Midbrain (tissue), 1 donor: ENCODE data around the gene GRID2.

ENCODE experiments used
- DNase-seq: peaks from one replicate; lab custom pipeline; 2025; lab: John Stamatoyannopoulos, UW

GRID2 gene

GRCh38 chr4:93407493-93408275 lies 1103.9 kb downstream of the GRID2 start:
- DNase-seq = no peak

DNA sequence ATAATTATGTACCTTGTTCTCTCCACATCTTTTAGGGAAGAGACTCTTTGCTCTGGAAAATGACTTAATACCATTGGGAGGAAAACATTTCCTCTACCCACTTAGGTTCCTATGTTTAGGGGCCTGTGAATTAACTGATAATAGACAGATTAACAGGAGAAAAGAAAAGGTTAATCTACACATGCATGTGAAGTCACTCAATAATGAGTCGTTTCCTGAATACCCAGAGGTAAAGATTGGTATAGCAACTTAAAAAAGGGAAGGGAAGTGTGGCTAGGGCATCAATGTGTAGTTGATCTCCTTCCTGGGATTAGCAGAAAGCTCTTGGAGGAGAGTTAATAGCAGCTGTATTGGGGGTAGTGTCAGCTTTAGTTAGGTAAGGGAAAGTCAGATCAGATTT lies 1105.3 kb downstream of the GRID2 start:
- DNase-seq = no peak

DNA sequence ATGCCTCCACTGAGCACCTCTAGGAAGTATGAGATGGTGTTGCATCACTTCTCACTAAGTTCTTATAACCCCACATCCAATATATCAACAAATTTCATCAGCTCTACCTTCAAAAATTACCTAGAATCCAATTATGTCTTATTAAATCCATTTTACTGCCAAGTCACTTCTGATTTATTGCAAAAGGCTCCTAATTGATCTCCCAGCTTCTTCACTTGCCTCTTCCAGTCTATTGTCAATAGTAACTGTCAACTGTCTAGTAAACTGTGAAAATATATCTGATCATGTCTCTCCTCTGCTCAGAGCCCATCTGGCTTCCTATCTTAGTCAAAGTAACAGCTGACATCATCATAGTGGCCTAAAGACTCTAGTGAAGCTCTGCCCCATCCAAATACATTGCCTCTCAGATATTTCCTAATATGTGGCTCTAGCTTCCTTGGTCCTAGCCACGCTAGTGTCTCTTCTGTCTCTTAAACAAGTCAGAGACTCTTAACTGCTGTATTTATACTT lies 1110.3 kb downstream of the GRID2 start:
- no peak for DNase-seq

- DNase-seq = peak; percentile 32
These were observed 1112.8 kb downstream of the GRID2 start for GRCh38 chr4:93416344-93417128.

DNA sequence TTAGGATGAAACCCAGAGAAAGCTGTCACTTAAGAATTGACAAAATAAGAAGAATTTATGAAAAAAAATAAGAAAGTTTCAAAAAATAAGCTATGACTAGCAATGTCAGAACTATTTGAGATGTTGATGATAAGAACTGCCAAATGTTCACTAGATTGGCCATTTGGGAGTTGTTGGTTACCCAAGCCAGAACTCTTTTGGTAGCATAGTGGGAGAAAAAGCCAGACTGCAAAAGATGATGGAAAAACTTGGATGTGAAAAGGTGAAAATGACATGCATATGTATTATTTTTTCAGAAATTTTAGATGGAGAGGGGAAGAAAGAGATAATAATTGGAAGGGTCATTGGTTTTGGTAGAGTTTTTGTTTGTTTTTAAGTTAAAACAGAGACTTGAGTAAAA lies 1127.6 kb downstream of the GRID2 start:
- DNase-seq = no peak

- DNase-seq = no peak
These were observed 1130.1 kb downstream of the GRID2 start for GRCh38 chr4:93433840-93434239.

DNA sequence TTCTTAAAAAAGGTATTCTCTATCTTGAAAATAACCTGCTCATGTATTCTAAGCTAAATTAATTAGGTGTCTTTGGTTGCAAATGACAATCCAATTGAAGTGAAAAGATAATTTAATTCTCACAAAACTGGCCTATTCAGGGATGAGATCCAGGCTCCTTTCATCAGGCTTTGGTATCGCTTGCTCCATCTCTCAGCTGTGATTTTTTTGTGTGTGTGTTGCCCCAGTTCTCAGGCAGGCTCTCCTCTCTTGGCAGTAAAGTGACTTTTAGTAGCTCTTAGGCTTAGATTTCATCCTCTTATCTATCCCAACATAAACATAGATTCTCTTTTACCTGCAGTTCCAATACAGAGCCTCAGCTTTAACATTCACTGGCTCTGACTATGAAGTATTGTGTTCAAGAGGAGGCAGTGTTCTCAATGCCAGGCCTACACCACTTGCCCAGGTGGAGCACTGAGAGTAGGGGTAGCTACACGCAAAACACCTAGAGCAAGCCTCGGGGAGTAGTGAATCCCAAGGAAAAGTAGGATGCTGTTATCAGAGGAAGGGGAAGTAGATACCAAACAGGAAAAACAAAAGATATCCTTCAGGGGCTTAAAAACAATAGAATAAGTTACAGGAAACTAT lies 1132.3 kb downstream of the GRID2 start:
- no peak for DNase-seq

DNA sequence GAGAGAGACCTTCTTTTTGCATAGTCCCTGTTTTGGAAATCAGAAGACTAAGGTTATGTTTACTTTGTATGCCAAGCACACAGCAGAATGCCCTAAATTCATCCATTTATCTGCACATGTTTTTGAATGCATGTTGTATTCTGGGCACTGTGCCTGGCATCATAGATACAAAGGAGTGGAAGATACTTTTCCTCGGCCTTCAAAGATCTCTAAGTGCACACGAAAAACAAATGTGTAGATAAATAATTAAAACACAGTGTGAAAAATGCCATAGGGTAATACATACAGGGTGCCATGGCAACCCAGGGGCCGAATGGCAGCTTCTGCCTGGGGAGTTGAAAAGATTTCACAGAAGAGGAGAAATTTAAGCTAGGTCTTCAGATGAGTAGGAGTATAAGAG lies 1134.2 kb downstream of the GRID2 start:
- no peak for DNase-seq

GRCh38 chr4:93444860-93445259 lies 1141.1 kb downstream of the GRID2 start:
- no peak for DNase-seq

DNA sequence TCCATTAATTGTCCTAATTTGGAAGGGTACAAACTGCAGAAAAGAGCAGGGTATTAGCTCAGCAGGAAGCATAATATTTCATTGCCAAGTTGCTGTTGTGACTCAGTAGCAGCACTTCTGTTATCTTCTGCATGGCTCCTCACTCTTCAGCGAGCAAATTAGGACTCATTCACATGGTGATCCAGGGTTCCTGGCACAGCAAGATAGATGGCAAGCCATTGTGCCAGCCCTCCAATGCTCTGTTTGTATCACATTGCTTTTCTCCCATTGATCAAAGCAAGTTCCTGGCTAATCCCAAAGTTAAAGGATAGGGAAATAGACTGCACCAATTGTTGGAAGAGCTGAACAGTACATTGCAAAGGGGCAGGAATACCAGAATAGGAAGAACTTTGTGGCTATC lies 1142.3 kb downstream of the GRID2 start:
- no peak for DNase-seq

DNA sequence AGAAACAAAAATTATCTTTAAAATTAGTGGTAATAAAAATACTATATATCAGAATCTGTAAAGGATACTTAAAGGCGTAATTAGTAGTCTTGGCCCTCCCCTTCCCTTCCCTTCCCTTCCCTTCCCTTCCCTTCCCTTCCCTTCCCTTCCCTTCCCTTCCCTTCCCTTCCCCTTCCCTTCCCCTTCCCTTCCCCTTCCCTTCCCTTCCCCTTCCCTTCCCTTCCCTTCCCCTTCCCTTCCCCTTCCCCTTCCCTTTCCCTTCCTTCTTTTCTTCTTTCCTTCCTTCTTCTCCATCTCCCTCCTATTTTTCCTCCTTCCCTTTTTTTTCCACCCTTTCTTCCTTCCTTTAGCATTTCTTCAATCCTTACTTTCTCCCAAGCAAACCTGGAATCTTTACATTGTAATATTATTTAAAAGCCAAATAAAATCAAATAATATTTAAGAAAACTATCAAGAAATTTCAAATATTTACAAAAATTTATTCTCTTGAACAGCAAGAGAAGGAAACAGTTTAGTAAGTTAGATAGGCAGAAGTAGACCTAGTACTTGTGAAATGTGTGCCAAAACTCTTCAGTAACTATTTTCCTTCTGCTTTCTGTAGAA lies 1145.0 kb downstream of the GRID2 start:
- DNase-seq = no peak

DNA sequence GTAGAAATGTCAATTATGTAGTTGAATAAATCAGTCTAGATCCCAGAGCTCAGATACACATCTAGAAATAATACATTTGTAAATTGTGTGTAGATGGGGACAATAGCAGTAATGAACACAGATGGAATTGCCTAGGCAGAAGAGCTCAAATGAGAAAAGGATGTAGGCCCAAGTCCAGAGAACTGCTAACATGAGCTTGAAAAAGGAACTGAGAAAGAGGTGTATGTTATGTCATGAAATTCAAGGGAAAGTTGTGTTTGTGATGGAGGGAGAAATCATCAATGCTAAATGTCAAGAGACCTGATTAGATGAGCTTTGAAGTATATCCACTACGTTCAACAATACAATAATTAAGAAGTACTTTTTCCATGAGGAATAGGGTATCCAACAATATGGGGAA lies 1148.2 kb downstream of the GRID2 start:
- no peak for DNase-seq

DNA sequence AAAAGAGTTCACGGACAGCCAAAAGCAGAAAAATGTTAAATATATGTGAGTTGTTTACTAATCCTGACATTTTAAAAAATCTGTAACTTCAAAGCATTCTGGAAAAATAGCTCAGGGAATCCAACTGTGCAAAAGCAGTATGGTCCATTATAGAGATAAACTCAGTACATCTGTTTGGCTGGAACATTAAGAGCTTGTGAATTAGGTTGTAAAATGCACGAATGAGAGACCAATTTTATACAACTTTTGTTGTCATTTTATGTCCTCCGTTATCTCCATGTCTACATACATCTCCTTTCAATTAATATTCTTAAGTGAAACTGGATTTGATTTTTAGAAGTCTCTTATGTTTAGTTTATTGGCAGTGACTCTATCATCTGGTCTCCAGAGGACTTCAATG lies 1157.8 kb downstream of the GRID2 start:
- no peak for DNase-seq

DNA sequence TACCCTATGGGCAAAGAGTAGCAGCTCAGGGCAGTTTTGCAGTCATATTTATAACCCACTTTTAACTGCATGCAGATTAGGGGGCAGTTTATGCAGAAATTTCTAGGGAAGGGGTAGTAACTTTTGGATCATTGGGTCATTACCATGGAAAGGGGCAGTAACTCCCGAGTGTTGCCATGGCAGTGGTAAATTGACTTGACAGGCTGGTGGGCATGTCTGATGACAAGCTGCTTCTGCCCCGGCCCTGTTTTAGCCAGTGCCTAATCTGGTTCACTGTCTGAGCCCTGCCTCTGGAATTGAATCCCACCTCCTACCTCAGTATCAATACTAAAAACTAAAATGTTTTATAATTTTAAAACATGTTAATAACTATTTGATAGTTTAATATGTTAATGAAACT lies 1162.7 kb downstream of the GRID2 start:
- DNase-seq = no peak

DNA sequence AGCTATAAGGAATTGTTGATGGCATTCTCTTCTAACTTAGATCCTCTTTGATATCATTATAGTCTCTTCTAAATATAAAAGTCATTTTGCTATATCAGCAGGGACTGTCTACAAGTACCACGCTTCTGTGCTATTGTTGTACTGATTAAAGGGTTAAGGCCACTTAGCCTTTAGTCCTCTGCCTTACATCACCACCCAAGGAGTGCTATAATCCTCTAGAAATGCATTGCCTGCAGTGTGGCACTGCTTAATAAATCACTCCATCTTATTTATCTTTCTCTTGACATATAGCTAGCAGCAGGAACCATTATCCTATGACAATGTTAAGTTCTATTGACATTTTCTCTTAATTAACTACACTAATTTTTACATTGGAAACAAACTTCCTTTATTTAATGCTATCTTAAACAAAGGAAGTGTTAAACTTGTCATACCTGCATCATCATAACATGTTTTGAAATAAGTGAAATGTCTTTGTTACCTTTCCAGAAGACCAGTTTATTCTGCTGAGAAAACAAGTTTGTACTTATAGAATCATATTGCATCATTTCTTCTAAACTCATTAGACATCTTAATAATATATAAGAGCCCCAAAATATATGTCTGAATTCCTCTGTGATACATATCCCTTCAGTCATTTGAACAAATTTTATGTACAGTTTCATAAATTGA lies 1163.9 kb downstream of the GRID2 start:
- DNase-seq = no peak

DNA sequence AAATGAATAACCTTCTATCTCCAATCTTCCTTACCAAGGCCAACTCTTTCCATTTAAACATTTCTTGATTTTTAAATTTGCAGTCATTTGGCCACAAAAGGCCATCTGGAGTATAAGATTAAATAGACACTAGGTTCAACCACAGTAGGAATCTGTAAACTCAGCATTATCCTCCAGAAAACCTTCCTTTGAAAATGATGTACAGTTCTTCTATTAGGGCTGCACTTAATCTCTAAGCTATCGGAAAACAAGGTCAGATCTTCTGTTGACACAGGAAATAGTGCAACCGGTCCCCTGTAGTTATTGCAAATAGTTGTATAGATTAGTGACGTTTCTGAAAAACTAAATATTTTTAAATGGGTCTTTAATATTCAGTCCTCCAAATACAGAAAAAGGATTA lies 1165.8 kb downstream of the GRID2 start:
- no peak for DNase-seq

DNA sequence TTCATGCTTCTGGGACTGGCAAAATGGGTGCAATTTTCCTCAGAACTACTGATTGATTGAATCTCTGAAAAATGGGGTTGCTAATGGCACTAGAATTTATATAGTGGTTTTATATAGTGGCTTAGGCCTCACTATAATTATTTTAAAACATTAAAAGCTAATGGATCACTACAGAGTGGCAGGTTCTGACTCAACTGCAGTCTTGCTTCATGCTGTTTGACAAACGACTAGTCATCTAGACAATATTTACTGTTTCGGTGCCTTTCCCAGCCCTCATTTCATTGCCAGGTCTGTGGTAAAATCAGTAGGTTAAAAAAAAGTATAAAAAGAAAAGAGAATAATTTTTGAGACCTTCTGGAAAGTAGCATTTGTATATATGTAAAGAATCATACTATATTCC lies 1172.0 kb downstream of the GRID2 start:
- no peak for DNase-seq

DNA sequence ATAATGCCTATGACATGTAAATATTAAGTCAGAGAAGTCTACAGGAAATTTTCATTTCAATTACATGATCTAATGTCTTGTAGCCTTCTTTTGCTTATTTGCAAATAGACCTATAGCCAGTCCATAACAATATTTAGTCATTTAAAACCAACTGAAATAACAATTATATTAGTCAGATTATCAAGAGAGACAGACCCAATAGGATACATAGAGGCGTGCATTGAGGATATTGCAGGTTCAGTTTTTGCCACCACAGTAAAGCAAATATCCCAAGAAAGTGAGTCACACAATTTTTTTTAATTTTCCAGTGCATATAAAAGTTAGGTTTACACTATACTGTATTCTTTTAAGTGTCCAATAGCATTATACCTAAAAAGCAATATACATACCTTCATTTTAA lies 1175.0 kb downstream of the GRID2 start:
- DNase-seq = no peak

GRCh38 chr4:93480452-93480851 lies 1176.7 kb downstream of the GRID2 start:
- no peak for DNase-seq

DNA sequence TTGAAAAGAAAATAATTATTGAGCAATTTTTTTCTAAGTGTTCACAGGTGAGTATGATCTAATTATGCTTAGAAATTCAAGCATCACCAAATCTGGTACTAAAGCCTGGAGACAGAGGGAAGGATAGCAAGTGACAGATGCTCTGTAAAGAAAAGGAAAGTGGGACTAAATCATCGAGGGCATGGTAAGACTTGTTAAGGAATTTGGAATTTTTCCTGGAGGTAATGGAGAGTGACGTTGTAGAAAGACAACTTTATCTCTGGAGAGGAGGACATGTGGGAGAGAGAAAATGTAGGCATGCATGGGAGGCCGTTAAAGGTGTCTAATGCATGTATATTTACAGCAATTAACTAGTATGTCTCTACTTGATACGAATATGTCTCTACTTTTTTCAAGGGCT lies 1191.6 kb downstream of the GRID2 start:
- DNase-seq = no peak

DNA sequence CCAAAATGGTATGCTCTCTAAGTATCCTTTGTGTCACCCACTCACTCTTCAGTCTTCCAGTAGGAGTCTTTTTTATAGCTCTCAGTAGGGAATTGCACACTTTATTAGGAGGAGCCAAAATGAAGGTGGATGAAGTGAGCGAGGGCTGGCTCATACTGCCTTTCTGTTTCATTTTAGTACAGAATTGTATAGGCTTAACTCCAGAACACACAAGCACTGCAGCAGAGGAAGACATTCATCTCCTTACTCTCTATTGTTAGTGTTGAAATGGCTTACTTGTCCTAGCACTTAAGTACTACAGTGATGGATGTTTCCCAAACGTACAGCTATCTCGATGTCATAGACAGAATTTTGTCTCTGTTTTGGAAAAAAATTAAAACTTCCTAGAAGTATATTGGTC lies 1197.5 kb downstream of the GRID2 start:
- DNase-seq = no peak

DNA sequence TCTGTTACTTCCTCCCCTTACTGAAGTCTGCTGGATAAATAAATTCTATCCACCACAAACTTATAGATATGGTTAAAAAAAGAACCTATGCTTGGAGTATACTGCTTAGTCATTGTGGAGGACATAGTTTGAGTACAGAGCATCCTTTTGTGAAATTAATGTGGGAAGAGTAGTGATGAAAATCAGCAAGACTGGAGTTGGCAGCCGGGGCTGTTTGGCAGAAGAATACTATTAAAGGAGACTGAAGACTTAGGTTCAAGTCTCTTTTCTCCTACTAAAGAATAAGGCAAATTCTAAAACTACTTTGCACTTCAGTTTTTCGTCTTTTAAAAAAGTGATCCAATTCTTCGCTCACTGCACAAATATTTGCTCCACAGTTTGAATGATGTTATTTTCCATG lies 1198.2 kb downstream of the GRID2 start:
- DNase-seq = no peak
